GM19193 (cell line): ENCODE results near the gene HIPK1.

ENCODE experiments used
- POLR2A ChIP-seq: IDR thresholded peaks from 4 replicates; pipeline ENCODE4 v1.6.1; 2011; ENCODE audit not compliant: insufficient read depth, insufficient read length; ENCODE audit errors: extremely low read depth

The HIPK1 gene

GRCh38 chr1:113946678-113947387, 17.7 kb downstream of the HIPK1 start:
- TF ChIP-seq POLR2A, result no peak

GRCh38 chr1:113947388-113948107, 18.4 kb downstream of the HIPK1 start:
- TF ChIP-seq POLR2A, result no peak

- TF ChIP-seq POLR2A, result no peak
Measured at GRCh38 chr1:113949007-113949406, 19.9 kb downstream of the HIPK1 start.

GRCh38 chr1:113950908-113951307, 21.8 kb downstream of the HIPK1 start:
- TF ChIP-seq POLR2A, result no peak

- TF ChIP-seq POLR2A, result no peak
Measured at GRCh38 chr1:113951719-113952118, 22.6 kb downstream of the HIPK1 start.

- no peak for TF ChIP-seq POLR2A
Measured at GRCh38 chr1:113957984-113958383, 28.9 kb downstream of the HIPK1 start.

- TF ChIP-seq POLR2A, result no peak
Measured at GRCh38 chr1:113958691-113959090, 29.6 kb downstream of the HIPK1 start.

- no peak for TF ChIP-seq POLR2A
Measured at GRCh38 chr1:113963281-113963906, 34.3 kb downstream of the HIPK1 start.

- TF ChIP-seq POLR2A, result no peak
Measured at GRCh38 chr1:113965703-113966412, 36.7 kb downstream of the HIPK1 start.

- no peak for TF ChIP-seq POLR2A
Measured at GRCh38 chr1:113972954-113973353, 43.8 kb downstream of the HIPK1 start.

- TF ChIP-seq POLR2A, result no peak
Measured at GRCh38 chr1:113975211-113975895, 46.2 kb downstream of the HIPK1 start.

- TF ChIP-seq POLR2A, result no peak
Measured at GRCh38 chr1:113976609-113977278, 47.6 kb downstream of the HIPK1 start.

- no peak for TF ChIP-seq POLR2A
Measured at GRCh38 chr1:113977906-113978305, 48.8 kb downstream of the HIPK1 start.
